ENCODE results near the gene TTC9C. TPM values are rescaled to one million over a fixed set of nuclear protein-coding genes. Genes with fewer than 3 reads are reported as not detected.

The TTC9C gene
- total RNA-seq, 2 experiments from 2014 or later, result 44.3 to 46.1 TPM

DNA sequence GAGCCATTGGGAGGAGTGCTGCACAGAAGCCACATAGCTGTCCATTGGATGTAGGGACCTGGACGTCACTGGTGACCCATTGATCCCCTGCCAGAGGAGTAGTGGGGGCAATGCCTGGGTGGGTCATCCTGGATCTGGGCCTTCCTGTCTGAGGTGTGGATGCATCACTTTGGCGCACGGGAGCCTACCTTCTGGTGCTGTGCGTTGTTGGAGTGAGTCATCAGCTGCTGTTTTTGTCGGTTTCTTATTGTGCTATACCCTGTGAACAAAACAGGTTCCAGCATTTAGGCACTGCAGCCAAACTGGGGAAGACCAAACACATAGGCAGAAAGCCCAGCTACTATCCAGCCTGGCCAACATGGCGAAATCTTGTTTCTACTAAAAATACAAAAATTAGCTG lies 46.1 kb downstream of the TTC9C start:
- H3K9me3 Mint-ChIP-seq (ENCODE audit: insufficient read depth), result no peaks in the 10 kb centered on the region
- ChIA-PET POLR2A (interaction anchor here (1.1 to 3.9 kb wide), 4 partner anchors 12 to 82 kb away, joined by 3 to 34 read pairs (median 6); partner anchors contain the start of genes TMEM179B and ZBTB3), CTCF (interaction anchor here (0.9 to 14.2 kb wide), 4 partner anchors 12 to 89 kb away, joined by 3 to 144 read pairs (median 6); partner anchors contain the start of genes POLR2G and TMEM179B)
- no peak overlapping the region for H3K4me3 Mint-ChIP-seq
- H3K4me1 Mint-ChIP-seq (ENCODE audit: low read depth), result peaks cover 36% of the 10 kb centered on the region
- H3K27me3 Mint-ChIP-seq (ENCODE audit: low read depth), result no peaks in the 10 kb centered on the region
- no peak for ATAC-seq
- no peak overlapping the region for H3K27ac Mint-ChIP-seq
- DNase-seq, result no peak
- peaks cover 33% of the 10 kb centered on the region for H3K36me3 Mint-ChIP-seq (ENCODE audit: low read depth)

DNA sequence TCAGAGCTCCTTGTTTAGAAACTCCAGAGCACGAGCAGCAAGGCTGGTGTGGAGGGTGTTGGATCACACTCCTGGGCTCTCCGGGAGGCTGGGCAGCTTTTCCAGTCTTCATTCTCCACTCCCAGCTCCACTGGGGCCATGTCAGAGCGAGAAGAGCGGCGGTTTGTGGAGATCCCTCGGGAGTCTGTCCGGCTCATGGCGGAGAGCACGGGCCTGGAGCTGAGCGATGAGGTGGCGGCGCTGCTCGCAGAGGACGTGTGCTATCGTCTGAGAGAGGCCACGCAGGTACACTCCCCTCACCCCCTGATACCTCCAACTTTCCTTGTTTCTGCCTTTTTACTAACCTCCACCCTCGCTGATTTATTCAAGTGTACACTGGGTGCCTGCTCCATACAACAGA lies 47.4 kb downstream of the TTC9C start:
- POLR2A ChIA-PET, result interaction anchor here (0.7 to 1.4 kb wide), 7 partner anchors 12 to 81 kb away, joined by 3 to 8 read pairs (median 3); partner anchors contain the start of genes HNRNPUL2, TMEM179B and ZBTB3
- no peak for ATAC-seq
- DNase-seq, result no peak
- CTCF ChIA-PET, result interaction anchor here (0.9 to 14.2 kb wide), 5 partner anchors 11 to 105 kb away, joined by 3 to 144 read pairs (median 4); partner anchors contain the start of genes POLR2G, SLC3A2 and TMEM179B
- Mint-ChIP-seq H3K9me3 (ENCODE audit: insufficient read depth) (no peaks in the 10 kb centered on the region), H3K27ac (no peak overlapping the region), H3K4me1 (ENCODE audit: low read depth) (peaks cover 24% of the 10 kb centered on the region), H3K4me3 (no peak overlapping the region), H3K27me3 (ENCODE audit: low read depth) (no peaks in the 10 kb centered on the region), H3K36me3 (ENCODE audit: low read depth) (peaks cover 32% of the 10 kb centered on the region)

DNA sequence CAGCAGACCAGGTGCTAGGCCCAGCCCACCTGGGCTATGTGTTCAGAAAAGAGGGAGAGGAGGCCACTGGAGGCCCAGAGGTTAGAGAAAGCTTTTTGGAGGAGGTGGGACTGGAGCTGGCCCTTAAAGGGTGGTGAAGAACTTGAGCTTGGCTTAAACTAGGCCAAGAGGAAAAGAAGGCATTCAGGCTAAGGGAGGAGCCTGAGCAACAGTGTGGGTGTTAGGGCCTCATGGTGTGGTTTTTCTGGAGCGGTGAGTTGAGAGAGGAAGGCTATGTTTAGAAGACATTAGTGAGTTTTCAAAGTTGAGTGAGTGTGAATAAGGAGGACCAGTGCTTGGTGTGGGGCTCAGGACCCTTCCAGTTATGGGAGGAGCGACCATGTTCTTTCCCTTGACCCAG lies 49.1 kb downstream of the TTC9C start:
- POLR2A ChIA-PET, result interaction anchor here (0.6 to 2.6 kb wide), 2 partner anchors 9 to 64 kb away, joined by 4 to 8 read pairs; partner anchors contain the start of gene TMEM179B
- ATAC-seq (no peak), DNase-seq (no peak)
- Mint-ChIP-seq H3K27ac (peak overlapping the region; percentile 65), H3K4me3 (no peak overlapping the region), H3K4me1 (ENCODE audit: low read depth) (peaks cover 20% of the 10 kb centered on the region), H3K27me3 (ENCODE audit: low read depth) (no peaks in the 10 kb centered on the region), H3K36me3 (ENCODE audit: low read depth) (peaks cover 32% of the 10 kb centered on the region), H3K9me3 (ENCODE audit: insufficient read depth) (no peaks in the 10 kb centered on the region)
- CTCF ChIA-PET, result interaction anchor here (1.5 to 14.2 kb wide), 2 partner anchors 9 to 16 kb away, joined by 3 to 144 read pairs; partner anchors contain the start of genes POLR2G and TMEM179B

DNA sequence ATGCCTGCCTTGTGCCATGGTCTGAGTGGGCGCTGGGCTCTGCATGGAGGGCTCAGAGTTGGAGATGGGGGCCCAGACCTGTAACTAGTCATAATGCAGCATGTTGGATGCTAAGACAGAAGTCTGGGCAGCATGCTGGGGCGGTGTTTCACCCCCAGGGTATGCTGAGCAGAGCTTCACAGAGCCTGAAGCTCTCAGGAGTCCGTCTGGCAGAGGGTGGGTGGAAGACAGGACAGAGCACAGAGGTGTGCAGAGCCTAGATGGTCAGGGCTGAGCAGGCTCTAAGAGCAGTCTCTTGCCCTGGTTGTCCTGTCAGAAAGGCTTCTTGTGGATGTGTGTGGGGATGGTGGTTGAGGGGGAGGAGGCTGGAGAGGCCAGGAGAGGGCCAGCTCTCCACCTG lies 50.2 kb downstream of the TTC9C start:
- DNase-seq (no peak), ATAC-seq (no peak)
- Mint-ChIP-seq H3K27ac (peak overlapping the region; percentile 6), H3K4me3 (no peak overlapping the region), H3K9me3 (ENCODE audit: insufficient read depth) (no peaks in the 10 kb centered on the region), H3K36me3 (ENCODE audit: low read depth) (peaks cover 38% of the 10 kb centered on the region), H3K27me3 (ENCODE audit: low read depth) (no peaks in the 10 kb centered on the region), H3K4me1 (ENCODE audit: low read depth) (peaks cover 17% of the 10 kb centered on the region)
- CTCF ChIA-PET, result interaction anchor here (0.5 to 14.2 kb wide), 4 partner anchors 8 to 85 kb away, joined by 3 to 144 read pairs (median 4); partner anchors contain the start of genes POLR2G and TMEM179B
- POLR2A ChIA-PET, result interaction anchor here (2.6 kb wide), 1 partner anchor 8 kb away, joined by 8 read pairs; the partner anchor contains the start of gene TMEM179B

DNA sequence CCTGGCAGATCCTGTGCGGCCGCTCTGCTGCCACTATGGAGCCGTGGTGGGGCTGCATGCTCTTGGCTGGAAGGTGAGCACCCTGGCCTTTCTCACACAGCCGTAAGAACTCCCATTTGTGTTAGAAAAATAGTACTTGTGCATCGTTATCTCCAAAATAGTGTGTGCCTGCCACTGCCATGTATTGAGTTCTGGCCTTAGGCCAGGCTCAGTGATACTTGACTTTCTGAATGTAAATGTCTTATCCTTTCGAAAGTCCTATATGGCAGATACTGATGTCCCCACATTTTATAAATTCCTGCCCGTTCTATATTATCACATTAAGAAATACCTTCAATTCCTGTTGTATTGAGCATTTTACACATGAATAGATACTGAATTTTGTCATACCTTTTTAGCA lies 54.5 kb downstream of the TTC9C start:
- POLR2A ChIA-PET, result no interaction called here
- Mint-ChIP-seq H3K4me3 (no peak overlapping the region), H3K4me1 (ENCODE audit: low read depth) (peaks cover 15% of the 10 kb centered on the region), H3K27ac (no peak overlapping the region), H3K9me3 (ENCODE audit: insufficient read depth) (no peaks in the 10 kb centered on the region), H3K27me3 (ENCODE audit: low read depth) (no peaks in the 10 kb centered on the region), H3K36me3 (ENCODE audit: low read depth) (peaks cover 36% of the 10 kb centered on the region)
- CTCF ChIA-PET, result interaction anchor here (7.9 kb wide), 1 partner anchor 10 kb away, joined by 144 read pairs; the partner anchor contains the start of gene TAF6L
- DNase-seq, result no peak
- ATAC-seq, result no peak

DNA sequence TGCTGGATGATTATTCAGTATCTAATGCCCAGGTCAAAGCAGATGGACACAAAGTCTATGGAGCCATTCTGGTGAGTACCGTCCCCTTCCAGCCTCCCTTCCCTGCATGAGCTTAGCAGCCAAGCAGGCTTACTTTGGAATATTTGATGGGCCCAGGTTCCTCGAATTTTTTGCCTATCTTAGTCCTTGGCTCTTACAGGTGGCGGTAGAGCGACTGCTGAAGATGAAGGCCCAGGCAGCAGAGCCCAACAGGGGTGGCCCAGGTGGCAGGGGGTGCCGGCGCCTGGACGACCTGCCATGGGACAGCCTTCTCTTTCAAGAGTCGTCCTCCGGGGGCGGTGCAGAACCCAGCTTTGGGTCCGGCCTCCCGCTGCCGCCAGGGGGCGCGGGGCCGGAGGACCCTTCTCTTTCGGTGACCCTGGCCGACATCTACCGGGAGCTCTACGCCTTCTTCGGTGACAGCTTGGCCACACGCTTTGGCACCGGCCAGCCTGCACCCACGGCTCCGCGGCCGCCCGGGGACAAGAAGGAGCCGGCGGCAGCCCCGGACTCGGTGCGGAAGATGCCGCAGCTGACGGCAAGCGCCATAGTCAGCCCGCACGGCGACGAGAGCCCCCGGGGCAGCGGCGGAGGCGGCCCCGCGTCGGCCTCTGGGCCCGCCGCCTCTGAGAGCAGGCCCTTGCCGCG lies 58.2 kb downstream of the TTC9C start:
- Mint-ChIP-seq H3K4me3 (peak overlapping the region; percentile 79), H3K27me3 (ENCODE audit: low read depth) (no peaks in the 10 kb centered on the region), H3K4me1 (ENCODE audit: low read depth) (peaks cover 42% of the 10 kb centered on the region), H3K27ac (peak overlapping the region; percentile 91), H3K36me3 (ENCODE audit: low read depth) (peaks cover 60% of the 10 kb centered on the region), H3K9me3 (ENCODE audit: insufficient read depth) (no peaks in the 10 kb centered on the region)
- CTCF ChIA-PET, result interaction anchor here (0.9 to 7.9 kb wide), 53 partner anchors 10 to 362 kb away, joined by 3 to 144 read pairs (median 6); partner anchors contain the start of genes C11orf98, CSKMT, HNRNPUL2 and LBHD1
- POLR2A ChIA-PET, result interaction anchor here (0.6 to 7.8 kb wide), 26 partner anchors 9 to 1503 kb away, joined by 3 to 190 read pairs (median 6); partner anchors contain the start of genes EEF1G, HNRNPUL2, NXF1 and POLR2G
- DNase-seq (peak; percentile 91), ATAC-seq (peak; percentile 69)

DNA sequence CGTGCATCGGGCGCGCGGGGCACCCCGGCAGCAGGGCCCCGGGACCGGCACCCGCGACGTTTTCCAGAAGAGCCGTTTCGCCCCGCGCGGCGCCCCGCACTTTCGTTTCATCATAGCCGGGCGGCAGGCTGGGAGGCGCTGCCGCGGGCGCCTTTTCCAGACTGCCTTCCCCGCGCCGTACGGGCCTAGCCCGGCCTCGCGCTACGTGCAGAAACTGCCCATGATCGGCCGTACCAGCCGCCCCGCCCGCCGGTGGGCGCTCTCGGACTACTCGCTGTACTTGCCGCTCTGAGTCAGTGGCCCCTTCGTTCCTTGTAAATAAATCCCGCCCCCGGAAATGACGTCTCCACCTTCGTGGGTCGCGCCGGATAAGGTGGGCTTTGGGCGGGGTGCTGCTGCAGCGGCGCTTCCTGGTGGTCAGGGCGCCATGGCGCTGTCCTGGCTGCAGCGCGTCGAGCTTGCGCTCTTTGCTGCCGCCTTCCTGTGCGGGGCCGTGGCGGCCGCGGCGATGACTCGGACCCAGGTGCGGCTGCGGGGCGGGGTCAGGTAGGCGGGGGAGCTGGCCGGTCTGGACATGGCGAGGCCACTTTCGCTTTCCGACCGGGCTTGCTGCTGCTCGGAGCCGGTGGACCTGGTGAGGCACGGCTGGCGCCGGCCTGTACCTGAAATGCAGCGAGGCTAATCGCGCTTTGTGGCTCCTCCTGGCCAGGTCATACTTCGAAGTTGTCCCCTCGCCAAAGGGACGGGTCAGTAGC lies 58.9 kb downstream of the TTC9C start, which contains the start of gene TMEM179B:
TMEM179B (plus strand) TSS at position 398 of the 755 bp plus-strand sequence; CDS start at position 428, 30 bp downstream.
- peaks cover 65% of the 10 kb centered on the region for H3K36me3 Mint-ChIP-seq (ENCODE audit: low read depth)
- CTCF ChIA-PET, result interaction anchor here (0.7 to 7.9 kb wide), 53 partner anchors 9 to 362 kb away, joined by 3 to 144 read pairs (median 7); partner anchors contain the start of genes C11orf98, CSKMT, HNRNPUL2 and LBHD1

More for the DNA sequence above, 58.9 kb downstream of the TTC9C start, which contains the start of gene TMEM179B:
- H3K4me1 Mint-ChIP-seq (ENCODE audit: low read depth), result peaks cover 46% of the 10 kb centered on the region
- POLR2A ChIA-PET, result interaction anchor here (0.5 to 7.8 kb wide), 32 partner anchors 9 to 1406 kb away, joined by 3 to 190 read pairs (median 4); partner anchors contain the start of genes HNRNPUL2, NXF1, POLR2G and SLC3A2
- DNase-seq, result peak; percentile 100
- ATAC-seq, result peak; percentile 70
- no peaks in the 10 kb centered on the region for H3K9me3 Mint-ChIP-seq (ENCODE audit: insufficient read depth)
- H3K27me3 Mint-ChIP-seq (ENCODE audit: low read depth), result no peaks in the 10 kb centered on the region
- H3K27ac Mint-ChIP-seq, result peak within 1 kb of the TSS; percentile 98
- H3K4me3 Mint-ChIP-seq, result peak within 1 kb of the TSS; percentile 96

Other genes starting within 250 kb of the TTC9C start
- 100 to 1,000 TPM; 123 to 129 TPM for gene AHNAK, start 181.7 kb upstream of the TTC9C start, total RNA-seq
- gene EEF1G, start 154.6 kb upstream of the TTC9C start, total RNA-seq, result 1,000 to 10,000 TPM; 1,058 to 1,098 TPM
- gene TUT1, start 137.0 kb upstream of the TTC9C start, total RNA-seq, result 10 to 100 TPM; 22.2 to 25.0 TPM
- gene MTA2, start 126.6 kb upstream of the TTC9C start, total RNA-seq, result 100 to 1,000 TPM; 249 to 273 TPM
- 100 to 1,000 TPM; 120 to 144 TPM for gene EML3, start 115.7 kb upstream of the TTC9C start, total RNA-seq
- 1 to 10 TPM; 1.3 to 2.0 TPM for gene ROM1, start 115.2 kb upstream of the TTC9C start, total RNA-seq
- 10 to 100 TPM; 63.0 to 64.8 TPM for gene B3GAT3, start 106.5 kb upstream of the TTC9C start, total RNA-seq
- gene GANAB, start 81.9 kb upstream of the TTC9C start, total RNA-seq, result 100 to 1,000 TPM; 297 to 310 TPM
- gene INTS5, start 75.2 kb upstream of the TTC9C start, total RNA-seq, result 10 to 100 TPM; 28.9 to 29.2 TPM
- gene C11orf98, start 63.3 kb upstream of the TTC9C start, total RNA-seq, result 100 to 1,000 TPM; 131 to 133 TPM
- gene CSKMT, start 63.2 kb upstream of the TTC9C start, total RNA-seq, result 10 to 100 TPM; 21.9 to 22.8 TPM
- 1 to 10 TPM; 7.5 TPM for gene UQCC3, start 56.8 kb upstream of the TTC9C start, total RNA-seq
- 10 to 100 TPM; 22.3 to 25.0 TPM for gene LBHD1, start 56.2 kb upstream of the TTC9C start, total RNA-seq
- 100 to 1,000 TPM; 107 to 118 TPM for gene UBXN1, start 49.4 kb upstream of the TTC9C start, total RNA-seq
- gene LRRN4CL, start 39.0 kb upstream of the TTC9C start, total RNA-seq, result under 1 TPM; 0.21 to 0.34 TPM
- 10 to 100 TPM; 30.3 to 39.9 TPM for gene BSCL2, start 21.1 kb upstream of the TTC9C start, total RNA-seq
- not detected for gene GNG3, start 20.8 kb upstream of the TTC9C start, total RNA-seq
- gene HNRNPUL2, start 1.0 kb upstream of the TTC9C start, total RNA-seq, result 10 to 100 TPM; 65.4 to 67.0 TPM
- gene ZBTB3, start 25.7 kb downstream of the TTC9C start, total RNA-seq, result 10 to 100 TPM; 12.4 to 12.8 TPM
- 10 to 100 TPM; 89.7 to 96.6 TPM for gene POLR2G, start 33.1 kb downstream of the TTC9C start, total RNA-seq
- 10 to 100 TPM; 21.8 to 23.7 TPM for gene TAF6L, start 42.9 kb downstream of the TTC9C start, total RNA-seq
- gene TMEM179B, start 58.9 kb downstream of the TTC9C start, total RNA-seq, result 10 to 100 TPM; 37.3 to 40.8 TPM
- gene TMEM223, start 63.5 kb downstream of the TTC9C start, total RNA-seq, result 10 to 100 TPM; 20.1 to 20.3 TPM
- gene NXF1, start 77.0 kb downstream of the TTC9C start, total RNA-seq, result 100 to 1,000 TPM; 110 to 111 TPM
- gene STX5, start 103.6 kb downstream of the TTC9C start, total RNA-seq, result 10 to 100 TPM; 30.4 to 32.7 TPM
- not detected for gene TEX54, start 104.4 kb downstream of the TTC9C start, total RNA-seq
- 10 to 100 TPM; 66.0 to 66.9 TPM for gene WDR74, start 111.1 kb downstream of the TTC9C start, total RNA-seq
- 100 to 1,000 TPM; 190 to 202 TPM for gene SLC3A2, start 152.4 kb downstream of the TTC9C start, total RNA-seq
- gene CHRM1, start 192.9 kb downstream of the TTC9C start, total RNA-seq, result not detected